DND-41 (cell line): Measurements from ENCODE around the gene GFOD1.

Experiments
- EZH2 ChIP-seq: IDR thresholded peaks from 3 replicates; pipeline ENCODE4 v1.6.1; 2012; ENCODE audit warnings: borderline replicate concordance, low read depth, mild to moderate bottlenecking, moderate library complexity, low read length, inconsistent platforms; ENCODE audit not compliant: severe bottlenecking
- TF ChIP-seq, protein P1 (sequence below): IDR thresholded peaks from 2 replicates; pipeline ENCODE4 v1.5.1; 2012; ENCODE audit warnings: borderline replicate concordance, low read length, moderate library complexity, mild to moderate bottlenecking; ENCODE audit not compliant: poor library complexity, severe bottlenecking; ENCODE audit errors: extremely low read depth

GRCh38 chr6:13493147-13493546 is 5.7 kb upstream of the GFOD1 start:
- TF ChIP-seq, protein P1, sequence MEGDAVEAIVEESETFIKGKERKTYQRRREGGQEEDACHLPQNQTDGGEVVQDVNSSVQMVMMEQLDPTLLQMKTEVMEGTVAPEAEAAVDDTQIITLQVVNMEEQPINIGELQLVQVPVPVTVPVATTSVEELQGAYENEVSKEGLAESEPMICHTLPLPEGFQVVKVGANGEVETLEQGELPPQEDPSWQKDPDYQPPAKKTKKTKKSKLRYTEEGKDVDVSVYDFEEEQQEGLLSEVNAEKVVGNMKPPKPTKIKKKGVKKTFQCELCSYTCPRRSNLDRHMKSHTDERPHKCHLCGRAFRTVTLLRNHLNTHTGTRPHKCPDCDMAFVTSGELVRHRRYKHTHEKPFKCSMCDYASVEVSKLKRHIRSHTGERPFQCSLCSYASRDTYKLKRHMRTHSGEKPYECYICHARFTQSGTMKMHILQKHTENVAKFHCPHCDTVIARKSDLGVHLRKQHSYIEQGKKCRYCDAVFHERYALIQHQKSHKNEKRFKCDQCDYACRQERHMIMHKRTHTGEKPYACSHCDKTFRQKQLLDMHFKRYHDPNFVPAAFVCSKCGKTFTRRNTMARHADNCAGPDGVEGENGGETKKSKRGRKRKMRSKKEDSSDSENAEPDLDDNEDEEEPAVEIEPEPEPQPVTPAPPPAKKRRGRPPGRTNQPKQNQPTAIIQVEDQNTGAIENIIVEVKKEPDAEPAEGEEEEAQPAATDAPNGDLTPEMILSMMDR, result no peak
- TF ChIP-seq EZH2, result no peak
